Bronchus fibroblast of lung (primary cell): ENCODE results near the gene BARHL2. TPM values are rescaled to one million over a fixed set of nuclear protein-coding genes. Genes with fewer than 3 reads are reported as not detected.

Experiments used
- total RNA-seq: library from RNA; depleted of rRNA; stranded (reverse); fragments of >200 nt; gene quantifications from 2 replicates; pipeline ENCODE4 v1.2.3, GENCODE V29; 2015

The BARHL2 gene
- total RNA-seq: not detected in 2 replicates

GRCh38 chr1:90716552-90717355 lies at the start of gene BARHL2:
TSS of gene BARHL2 (minus strand) at chr1:90717302. CDS start at chr1:90717195, 107 bp downstream.

